Left ventricle myocardium inferior (tissue), 1 donor: ENCODE results near the gene ARHGAP42. TPM values are rescaled to one million over a fixed set of nuclear protein-coding genes. Genes with fewer than 3 reads are reported as not detected.

Experiments
- DNase-seq: peaks from one replicate; pipeline ENCODE4 v3.0.0-alpha.2; 2020
- H3K27ac ChIP-seq: fragments of 200-600 bp; replicated peaks from 2 replicates; pipeline ENCODE4 v1.8.0; 2021
- H3K27me3 ChIP-seq: fragments of 200-600 bp; 2 replicates; pipeline ENCODE4 v1.8.0; 2021; ENCODE audit warnings: low read depth
- H3K36me3 ChIP-seq: fragments of 200-600 bp; 2 replicates; pipeline ENCODE4 v1.8.0; 2021
- H3K4me1 ChIP-seq: fragments of 200-600 bp; 2 replicates; pipeline ENCODE4 v1.8.0; 2021
- H3K4me3 ChIP-seq: fragments of 200-600 bp; 2 replicates; pipeline ENCODE4 v1.8.0; 2021; ENCODE audit warnings: mild to moderate bottlenecking, moderate library complexity
- H3K9me3 ChIP-seq: fragments of 200-600 bp; replicated peaks from 2 replicates; pipeline ENCODE4 v1.8.0; 2021
- intact Hi-C: fragments of 100-400 bp; cut with micrococcal nuclease; formaldehyde crosslinking; loops from one replicate; pipeline ENCODE4 v1.11.0; 2022
- total RNA-seq: library from RNA; stranded (reverse); fragmentation: NEBNext Ultra II Directional; extraction: Animal tissue kit (Norgen Biotek cat#: 25700); gene quantifications from one replicate; pipeline ENCODE4 v1.2.1, GENCODE V29; 2021
- TF ChIP-seq, protein P1 (sequence below): fragments of 200-600 bp; IDR thresholded peaks from 2 replicates; pipeline ENCODE4 v1.8.0; 2021; ENCODE audit warnings: antibody characterized with exemption, mild to moderate bottlenecking, borderline replicate concordance
- donor health status: DM: no; HTN: yes; CAD: no; lungs with severe emphysema.

The ARHGAP42 gene
- total RNA-seq, 1 donor from 2014 or later: 11.1 TPM

DNA sequence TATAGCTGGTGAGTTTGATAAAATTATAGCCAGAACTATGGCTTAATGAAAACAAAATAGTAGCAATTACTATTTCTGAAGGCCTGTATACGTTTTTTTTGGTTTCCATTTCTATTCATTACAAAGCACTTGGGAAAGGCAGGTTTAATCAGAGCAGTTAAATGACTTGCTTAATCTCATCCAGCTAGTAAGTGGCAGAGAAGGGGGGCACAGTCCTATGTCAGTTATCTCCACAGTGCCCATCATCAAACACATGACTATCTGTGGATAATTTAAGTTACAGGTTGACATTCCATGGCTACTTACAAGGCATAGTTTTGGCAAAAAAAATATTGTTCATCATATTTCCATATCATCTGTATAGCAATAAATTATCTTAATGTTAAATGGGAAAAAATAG is 348.8 kb downstream of the ARHGAP42 start:
- Histone ChIP-seq H3K36me3 (no peaks in the 10 kb centered on the region), H3K27me3 (no peaks in the 10 kb centered on the region), H3K4me3 (peak overlapping the region; percentile 52), H3K27ac (peak overlapping the region; percentile 79), H3K9me3 (no peaks in the 10 kb centered on the region), H3K4me1 (peaks cover 27% of the 10 kb centered on the region)
- intact Hi-C loops: no loop called here
- TF ChIP-seq, protein P1, sequence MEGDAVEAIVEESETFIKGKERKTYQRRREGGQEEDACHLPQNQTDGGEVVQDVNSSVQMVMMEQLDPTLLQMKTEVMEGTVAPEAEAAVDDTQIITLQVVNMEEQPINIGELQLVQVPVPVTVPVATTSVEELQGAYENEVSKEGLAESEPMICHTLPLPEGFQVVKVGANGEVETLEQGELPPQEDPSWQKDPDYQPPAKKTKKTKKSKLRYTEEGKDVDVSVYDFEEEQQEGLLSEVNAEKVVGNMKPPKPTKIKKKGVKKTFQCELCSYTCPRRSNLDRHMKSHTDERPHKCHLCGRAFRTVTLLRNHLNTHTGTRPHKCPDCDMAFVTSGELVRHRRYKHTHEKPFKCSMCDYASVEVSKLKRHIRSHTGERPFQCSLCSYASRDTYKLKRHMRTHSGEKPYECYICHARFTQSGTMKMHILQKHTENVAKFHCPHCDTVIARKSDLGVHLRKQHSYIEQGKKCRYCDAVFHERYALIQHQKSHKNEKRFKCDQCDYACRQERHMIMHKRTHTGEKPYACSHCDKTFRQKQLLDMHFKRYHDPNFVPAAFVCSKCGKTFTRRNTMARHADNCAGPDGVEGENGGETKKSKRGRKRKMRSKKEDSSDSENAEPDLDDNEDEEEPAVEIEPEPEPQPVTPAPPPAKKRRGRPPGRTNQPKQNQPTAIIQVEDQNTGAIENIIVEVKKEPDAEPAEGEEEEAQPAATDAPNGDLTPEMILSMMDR: no peak
- DNase-seq: no peak
